ENCODE measurements around the gene LMOD3. TPM values are rescaled to one million over a fixed set of nuclear protein-coding genes. Genes with fewer than 3 reads are reported as not detected.
A peak's percentile ranks its signal among the peaks of the same experiment; 100 is the strongest.

The LMOD3 gene
- total RNA-seq, 1 donor from 2014 or later: not detected

DNA sequence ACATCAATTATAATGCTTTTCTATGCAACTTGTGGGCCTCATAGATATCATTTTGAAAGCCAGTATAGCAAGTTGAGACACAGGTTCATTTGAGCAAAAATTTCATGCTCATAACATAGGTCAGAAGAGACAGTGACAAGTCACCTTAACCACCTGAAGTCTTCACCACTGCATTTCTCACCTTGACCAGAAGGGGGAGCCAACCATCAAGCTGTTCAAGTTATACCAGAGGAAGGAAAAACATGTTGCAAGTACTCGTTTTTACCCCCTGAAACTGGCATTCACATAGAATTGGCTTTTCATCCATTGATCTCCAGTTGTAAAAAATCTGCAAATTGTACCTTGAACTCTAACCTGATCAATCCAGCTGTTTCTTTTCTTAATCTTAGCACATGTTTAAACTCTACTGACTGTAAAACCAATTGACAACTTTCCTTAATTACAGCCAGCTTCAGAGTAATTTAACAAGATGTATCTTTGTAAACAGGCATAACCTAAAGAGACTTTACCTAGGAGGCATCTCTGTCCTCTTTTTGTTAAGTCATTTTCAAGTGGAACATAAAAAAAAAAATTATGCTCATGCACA is 1.4 kb downstream of the LMOD3 start:
- CTCF ChIA-PET: interaction anchor here (0.8 to 3.7 kb wide), 15 partner anchors 10 to 185 kb away, joined by 3 to 31 read pairs (median 4); partner anchors contain the start of genes ARL6IP5 and TMF1
- DNase-seq (peak; percentile 22), ATAC-seq (ENCODE audit: low read depth) (peak; percentile 87)
- Mint-ChIP-seq H3K27me3 (no peaks in the 10 kb centered on the region), H3K27ac (no peak overlapping the region), H3K9me3 (no peaks in the 10 kb centered on the region), H3K4me1 (peaks cover 4% of the 10 kb centered on the region), H3K4me3 (no peak overlapping the region), H3K36me3 (ENCODE audit: low read depth) (no peaks in the 10 kb centered on the region)
- TF ChIP-seq, protein P1, sequence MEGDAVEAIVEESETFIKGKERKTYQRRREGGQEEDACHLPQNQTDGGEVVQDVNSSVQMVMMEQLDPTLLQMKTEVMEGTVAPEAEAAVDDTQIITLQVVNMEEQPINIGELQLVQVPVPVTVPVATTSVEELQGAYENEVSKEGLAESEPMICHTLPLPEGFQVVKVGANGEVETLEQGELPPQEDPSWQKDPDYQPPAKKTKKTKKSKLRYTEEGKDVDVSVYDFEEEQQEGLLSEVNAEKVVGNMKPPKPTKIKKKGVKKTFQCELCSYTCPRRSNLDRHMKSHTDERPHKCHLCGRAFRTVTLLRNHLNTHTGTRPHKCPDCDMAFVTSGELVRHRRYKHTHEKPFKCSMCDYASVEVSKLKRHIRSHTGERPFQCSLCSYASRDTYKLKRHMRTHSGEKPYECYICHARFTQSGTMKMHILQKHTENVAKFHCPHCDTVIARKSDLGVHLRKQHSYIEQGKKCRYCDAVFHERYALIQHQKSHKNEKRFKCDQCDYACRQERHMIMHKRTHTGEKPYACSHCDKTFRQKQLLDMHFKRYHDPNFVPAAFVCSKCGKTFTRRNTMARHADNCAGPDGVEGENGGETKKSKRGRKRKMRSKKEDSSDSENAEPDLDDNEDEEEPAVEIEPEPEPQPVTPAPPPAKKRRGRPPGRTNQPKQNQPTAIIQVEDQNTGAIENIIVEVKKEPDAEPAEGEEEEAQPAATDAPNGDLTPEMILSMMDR (IDR thresholded peaks at IDR 0.05): peak; percentile 99
- POLR2A ChIA-PET: interaction anchor here (1.1 to 1.7 kb wide), 2 partner anchors 37 to 69 kb away, joined by 4 to 5 read pairs; partner anchors contain the start of genes ARL6IP5 and TMF1
- intact Hi-C loops (cut with micrococcal nuclease): loop anchor here (1.0 to 2.0 kb wide), 6 partner anchors 36 to 550 kb away; partner anchors contain the start of genes ARL6IP5 and TMF1

DNA sequence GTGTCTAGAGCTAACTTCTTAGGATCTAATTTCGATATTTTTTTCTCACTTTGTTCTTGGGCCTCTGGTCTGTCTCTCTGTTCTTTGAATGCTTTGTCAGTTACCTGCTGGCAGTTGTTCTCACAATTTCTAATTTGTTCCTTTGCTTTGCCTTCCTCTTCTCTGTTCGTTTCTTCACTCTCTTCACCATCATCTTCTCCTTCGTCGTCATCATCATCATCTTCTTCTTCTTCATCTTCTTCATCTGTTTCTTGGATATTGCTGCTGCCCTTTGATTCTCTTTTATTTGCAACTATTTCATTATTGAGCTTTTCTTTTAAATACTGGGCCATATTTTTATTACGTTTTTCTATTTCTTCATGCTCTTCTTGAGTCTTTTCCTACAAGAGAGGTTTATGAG is 2.7 kb downstream of the LMOD3 start:
- ChIA-PET CTCF (interaction anchor here (0.8 to 3.7 kb wide), 10 partner anchors 8 to 187 kb away, joined by 3 to 31 read pairs (median 5); partner anchors contain the start of genes ARL6IP5 and TMF1), POLR2A (interaction anchor here (1.0 kb wide), 1 partner anchor 33 kb away, joined by 3 read pairs; no protein-coding TSS in a partner anchor)
- DNase-seq (no peak), ATAC-seq (ENCODE audit: low read depth) (no peak)
- intact Hi-C loops (cut with micrococcal nuclease): loop anchor here (2.0 kb wide), 3 partner anchors 35 to 551 kb away; partner anchors contain the start of gene ARL6IP5
- Mint-ChIP-seq H3K27me3 (no peaks in the 10 kb centered on the region), H3K4me3 (no peak overlapping the region), H3K9me3 (no peaks in the 10 kb centered on the region), H3K4me1 (peaks cover 4% of the 10 kb centered on the region), H3K36me3 (ENCODE audit: low read depth) (no peaks in the 10 kb centered on the region), H3K27ac (no peak overlapping the region)
- TF ChIP-seq, protein P1 (IDR thresholded peaks at IDR 0.05): no peak

GRCh38 chr3:69119138-69119537 is 3.3 kb downstream of the LMOD3 start:
- POLR2A ChIA-PET: interaction anchor here (1.0 kb wide), 1 partner anchor 33 kb away, joined by 3 read pairs; no protein-coding TSS in a partner anchor
- H3K9me3 Mint-ChIP-seq: no peaks in the 10 kb centered on the region

GRCh38 chr3:69118555-69118954 is 3.8 kb downstream of the LMOD3 start:
- Mint-ChIP-seq H3K36me3 (ENCODE audit: low read depth) (no peaks in the 10 kb centered on the region), H3K4me3 (no peak overlapping the region), H3K4me1 (peaks cover 4% of the 10 kb centered on the region), H3K27me3 (no peaks in the 10 kb centered on the region), H3K9me3 (no peaks in the 10 kb centered on the region), H3K27ac (no peak overlapping the region)
- DNase-seq (no peak), ATAC-seq (ENCODE audit: low read depth) (no peak)
- POLR2A ChIA-PET: no interaction called here
- CTCF ChIA-PET: interaction anchor here (2.9 kb wide), 1 partner anchor 25 kb away, joined by 10 read pairs; no protein-coding TSS in a partner anchor
- TF ChIP-seq, protein P1 (IDR thresholded peaks at IDR 0.05): no peak
- intact Hi-C loops (cut with micrococcal nuclease): no loop called here

More at GRCh38 chr3:69119138-69119537, 3.3 kb downstream of the LMOD3 start:
- Mint-ChIP-seq H3K27me3 (no peaks in the 10 kb centered on the region), H3K36me3 (ENCODE audit: low read depth) (no peaks in the 10 kb centered on the region), H3K4me1 (peaks cover 4% of the 10 kb centered on the region), H3K4me3 (no peak overlapping the region), H3K27ac (no peak overlapping the region)
- intact Hi-C loops (cut with micrococcal nuclease): no loop called here
- DNase-seq (no peak), ATAC-seq (ENCODE audit: low read depth) (no peak)
- CTCF ChIA-PET: interaction anchor here (1.0 to 3.7 kb wide), 5 partner anchors 25 to 187 kb away, joined by 5 to 31 read pairs (median 15); partner anchors contain the start of gene TMF1
- TF ChIP-seq, protein P1 (IDR thresholded peaks at IDR 0.05): no peak

DNA sequence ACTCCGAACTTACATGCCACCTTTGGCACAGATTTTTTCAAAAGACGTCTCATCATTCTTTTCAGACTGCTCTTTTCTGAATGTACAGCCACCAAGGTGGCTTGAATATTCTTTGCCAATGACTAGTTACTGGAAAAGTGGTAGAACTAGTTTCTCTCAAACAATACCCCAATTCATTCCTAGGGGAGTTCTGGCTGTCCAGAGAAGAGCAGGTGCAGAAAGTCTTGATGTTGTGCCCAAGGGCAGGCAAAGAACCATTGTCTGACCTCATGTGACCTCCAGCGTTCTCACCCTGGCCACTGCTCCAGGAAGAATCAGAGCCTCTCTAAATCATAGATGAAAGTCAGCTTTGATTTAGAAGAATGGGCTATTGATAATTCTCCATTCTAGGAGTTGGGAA is 5.5 kb downstream of the LMOD3 start:
- Mint-ChIP-seq H3K27me3 (no peaks in the 10 kb centered on the region), H3K27ac (no peak overlapping the region), H3K4me1 (peaks cover 4% of the 10 kb centered on the region), H3K9me3 (no peaks in the 10 kb centered on the region), H3K4me3 (no peak overlapping the region), H3K36me3 (ENCODE audit: low read depth) (no peaks in the 10 kb centered on the region)
- DNase-seq (no peak), ATAC-seq (ENCODE audit: low read depth) (no peak)
- TF ChIP-seq, protein P1 (IDR thresholded peaks at IDR 0.05): no peak
- POLR2A ChIA-PET: no interaction called here
- CTCF ChIA-PET: no interaction called here
- intact Hi-C loops (cut with micrococcal nuclease): no loop called here
